Activated naive CD4-positive, alpha-beta T cell treated with anti-CD3 and anti-CD28 coated beads, Interleukin-2, amount 50 U/mL, for 72 hours (primary cell): ENCODE data around the gene PDE4B. TPM values are rescaled to one million over a fixed set of nuclear protein-coding genes. Genes with fewer than 3 reads are reported as not detected.

Source experiments
- ATAC-seq, 2 donors: fragments of 150-1000 bp; cut with Tn5 transposase; 2 replicates each; pipeline ENCODE4 v1.10.0; 2021; ENCODE audit warnings: mild to moderate bottlenecking in 2 of 2, moderate library complexity in 2 of 2
- DNase-seq, 2 donors: peaks; one replicate each; pipeline ENCODE4 v3.0.0; 2021 to 2022; ENCODE audit warnings: low spot score in 2 of 2
- H3K27ac Mint-ChIP-seq, 2 donors: one replicate each; pipeline ENCODE4 v1.8.0; 2022; ENCODE audit warnings: mild to moderate bottlenecking in 2 of 2, mixed read lengths in 2 of 2
- H3K36me3 Mint-ChIP-seq, 2 donors: one replicate each; pipeline ENCODE4 v1.8.0; 2022; ENCODE audit warnings: mixed read lengths in 2 of 2
- H3K9me3 Mint-ChIP-seq, 2 donors: one replicate each; pipeline ENCODE4 v1.8.0; 2022; ENCODE audit warnings: mixed read lengths in 2 of 2
- total RNA-seq, 2 donors: library from RNA; stranded (reverse); gene quantifications; one replicate each; pipeline ENCODE4 v1.2.3, GENCODE V29; 2022

The PDE4B gene
- 10 to 100 TPM; 23.8 to 25.6 TPM for total RNA-seq

DNA sequence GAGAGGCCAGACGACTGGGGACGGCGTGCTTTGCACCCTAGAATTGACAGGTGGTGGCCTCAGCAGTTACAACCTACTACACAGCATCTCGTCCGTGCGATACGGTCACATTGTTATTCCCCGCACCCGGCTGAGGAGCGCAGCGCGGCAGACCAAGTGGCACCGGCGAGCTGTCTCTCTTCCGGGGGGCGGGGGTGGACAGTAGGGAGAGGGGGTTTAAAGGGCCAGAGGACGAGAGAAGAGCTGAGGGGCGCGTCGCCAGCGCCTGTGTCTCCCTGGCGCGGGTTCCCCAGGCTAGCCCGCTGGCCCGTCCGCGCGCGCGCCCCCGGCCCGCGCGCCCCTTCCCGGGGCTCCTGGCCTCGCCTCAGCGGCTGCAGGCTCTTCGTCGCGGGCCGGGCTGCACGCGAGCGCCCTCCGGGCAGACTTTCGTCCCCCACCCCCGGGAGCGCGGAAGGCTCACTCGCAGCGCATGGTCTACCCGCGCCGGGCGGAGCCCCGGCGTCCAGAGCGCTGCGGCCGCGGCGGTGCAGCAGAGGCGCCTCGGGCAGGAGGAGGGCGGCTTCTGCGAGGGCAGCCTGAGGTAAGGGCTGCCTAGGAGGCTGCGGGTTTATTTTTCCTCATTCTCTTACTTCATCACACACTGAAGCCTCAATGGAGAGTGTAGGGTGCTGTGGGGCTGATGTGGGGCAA is at the start of gene PDE4B:
Gene PDE4B (plus strand): TSS at position 227 of the 690 bp plus-strand sequence.
- ATAC-seq (no peak), DNase-seq (no peak)
- peaks cover 6 to 7% of the 10 kb centered on the region in 2 donors for H3K36me3 Mint-ChIP-seq
- H3K9me3 Mint-ChIP-seq = peaks cover 4 to 12% of the 10 kb centered on the region in 2 donors
- no peak within 1 kb of the TSS for H3K27ac Mint-ChIP-seq

DNA sequence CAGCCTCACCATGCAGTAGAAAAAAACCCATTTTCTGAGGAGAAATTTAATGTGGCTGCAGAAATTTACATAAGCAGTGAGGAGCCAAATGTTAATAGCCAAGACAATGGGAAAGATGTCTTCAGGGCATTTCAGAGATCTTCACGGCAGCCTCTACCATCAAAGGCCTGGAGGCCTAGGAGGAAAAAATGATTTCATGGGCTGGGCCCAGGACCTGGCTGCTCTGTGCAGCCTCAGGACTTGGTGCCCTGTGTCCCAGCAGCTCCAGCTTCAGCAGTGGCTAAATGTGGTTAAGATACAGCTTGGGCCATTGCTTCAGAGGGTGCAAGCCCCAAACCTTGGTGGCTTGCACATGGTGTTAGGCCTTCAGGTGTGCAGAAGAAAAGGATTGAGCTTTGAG is 48.0 kb upstream of the PDE4B start:
- DNase-seq (no peak), ATAC-seq (no peak)
- Mint-ChIP-seq H3K27ac (no peak overlapping the region), H3K36me3 (peaks cover 5 to 19% of the 10 kb centered on the region in 2 donors), H3K9me3 (peaks cover 15 to 20% of the 10 kb centered on the region in 2 donors)

DNA sequence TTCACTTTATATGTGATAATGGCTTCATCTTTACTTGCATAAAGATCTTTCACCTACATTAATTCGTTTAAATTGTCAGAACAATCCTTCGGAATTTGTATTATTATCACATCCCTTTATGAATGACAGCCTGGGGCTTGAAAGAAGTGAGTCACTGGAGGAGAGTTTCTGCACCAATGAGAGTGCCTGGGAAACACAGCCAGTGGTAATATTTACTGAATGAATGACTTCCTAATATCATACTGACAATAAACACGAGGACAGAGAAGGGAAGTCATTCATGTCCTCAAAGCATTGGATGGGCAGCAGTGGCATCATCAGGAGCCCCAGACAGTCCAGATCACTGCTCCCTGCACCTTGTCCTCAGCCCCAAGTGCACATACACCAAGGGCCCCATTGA is 40.7 kb upstream of the PDE4B start:
- H3K9me3 Mint-ChIP-seq = no peaks in the 10 kb centered on the region
- H3K27ac Mint-ChIP-seq = no peak overlapping the region
- no peaks in the 10 kb centered on the region for H3K36me3 Mint-ChIP-seq
- DNase-seq (no peak), ATAC-seq (no peak)

DNA sequence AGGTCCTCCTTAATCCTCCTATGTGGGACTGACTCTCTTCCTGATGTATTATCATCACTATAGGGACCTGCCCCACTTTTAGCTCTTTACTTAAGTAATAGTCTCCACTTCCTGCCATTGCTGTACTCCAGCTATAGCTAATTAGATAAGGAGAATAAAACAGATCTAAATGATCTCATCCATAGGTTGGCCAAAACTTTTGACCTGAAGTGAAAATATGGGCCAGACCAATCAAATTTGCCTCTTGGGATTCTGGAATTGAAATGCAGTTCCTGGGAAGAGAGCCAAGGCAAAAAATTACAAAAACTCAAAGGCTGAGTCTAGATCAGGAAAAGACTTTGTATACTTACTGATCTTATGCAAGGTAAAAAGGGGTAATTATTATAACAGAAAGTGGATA is 36.1 kb upstream of the PDE4B start:
- ATAC-seq (no peak), DNase-seq (no peak)
- H3K9me3 Mint-ChIP-seq = no peaks in the 10 kb centered on the region
- no peak overlapping the region for H3K27ac Mint-ChIP-seq
- H3K36me3 Mint-ChIP-seq = no peaks in the 10 kb centered on the region

DNA sequence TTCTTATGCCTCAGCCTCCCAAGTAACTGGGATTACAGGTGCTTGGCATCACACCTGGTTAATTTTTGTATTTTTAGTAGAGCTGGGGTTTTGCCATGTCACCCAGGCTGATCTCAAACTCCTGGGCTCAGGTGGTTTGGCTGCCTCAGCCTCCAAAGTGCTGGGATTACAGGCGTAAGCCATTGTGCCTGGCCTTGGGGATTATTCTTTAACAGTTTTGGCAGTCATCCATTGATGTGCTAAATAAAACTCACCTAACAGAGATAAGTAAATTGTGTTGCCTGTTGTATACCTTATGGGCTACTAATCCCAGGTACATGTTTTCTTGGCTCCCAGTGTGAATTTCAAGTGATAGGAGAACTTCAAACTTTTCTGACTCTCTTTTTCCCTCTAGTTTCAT is 35.2 kb upstream of the PDE4B start:
- DNase-seq (no peak), ATAC-seq (no peak)
- Mint-ChIP-seq H3K9me3 (no peaks in the 10 kb centered on the region), H3K27ac (no peak overlapping the region), H3K36me3 (no peaks in the 10 kb centered on the region)

DNA sequence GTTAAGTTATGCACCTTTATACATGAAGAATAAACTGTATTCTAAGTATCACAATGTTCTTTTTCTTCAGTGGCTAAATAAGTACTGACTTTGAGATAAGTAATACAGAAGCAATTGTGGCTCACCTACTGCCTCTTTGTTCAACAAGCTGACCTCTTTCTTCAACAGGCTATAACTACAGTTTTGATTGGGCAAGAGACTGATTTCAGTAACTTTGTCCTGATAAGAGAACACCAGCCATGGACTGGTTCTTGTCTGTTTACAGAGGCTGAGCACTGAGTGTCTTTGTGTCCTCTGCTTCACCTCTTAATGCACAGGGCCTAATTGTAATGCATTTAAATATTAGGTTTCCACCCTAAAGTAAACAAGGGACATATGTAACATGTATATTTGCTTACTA is 34.6 kb upstream of the PDE4B start:
- Mint-ChIP-seq H3K36me3 (no peaks in the 10 kb centered on the region), H3K9me3 (no peaks in the 10 kb centered on the region), H3K27ac (no peak overlapping the region)
- no peak for DNase-seq
- ATAC-seq = no peak

DNA sequence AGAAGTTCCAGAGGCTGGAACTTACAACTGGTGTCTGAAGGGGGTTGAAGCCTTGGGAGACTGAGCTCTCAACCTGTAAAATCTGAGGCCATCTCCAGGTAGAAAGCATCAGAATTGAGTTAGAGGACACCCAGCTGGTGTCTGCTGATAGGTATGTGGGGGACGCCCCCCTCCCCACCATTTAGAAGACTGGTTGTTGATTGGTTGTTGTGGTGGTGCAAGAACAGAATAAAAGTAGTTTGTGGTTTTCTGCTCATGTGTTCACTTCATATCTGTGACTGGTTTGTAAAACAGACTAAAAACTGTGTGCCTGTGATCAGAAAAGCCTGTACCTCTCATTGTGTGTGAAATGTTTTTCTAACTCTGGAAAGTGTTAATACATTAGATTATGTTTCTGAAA is 33.2 kb upstream of the PDE4B start:
- DNase-seq (no peak), ATAC-seq (no peak)
- Mint-ChIP-seq H3K9me3 (no peaks in the 10 kb centered on the region), H3K27ac (no peak overlapping the region), H3K36me3 (no peaks in the 10 kb centered on the region)

DNA sequence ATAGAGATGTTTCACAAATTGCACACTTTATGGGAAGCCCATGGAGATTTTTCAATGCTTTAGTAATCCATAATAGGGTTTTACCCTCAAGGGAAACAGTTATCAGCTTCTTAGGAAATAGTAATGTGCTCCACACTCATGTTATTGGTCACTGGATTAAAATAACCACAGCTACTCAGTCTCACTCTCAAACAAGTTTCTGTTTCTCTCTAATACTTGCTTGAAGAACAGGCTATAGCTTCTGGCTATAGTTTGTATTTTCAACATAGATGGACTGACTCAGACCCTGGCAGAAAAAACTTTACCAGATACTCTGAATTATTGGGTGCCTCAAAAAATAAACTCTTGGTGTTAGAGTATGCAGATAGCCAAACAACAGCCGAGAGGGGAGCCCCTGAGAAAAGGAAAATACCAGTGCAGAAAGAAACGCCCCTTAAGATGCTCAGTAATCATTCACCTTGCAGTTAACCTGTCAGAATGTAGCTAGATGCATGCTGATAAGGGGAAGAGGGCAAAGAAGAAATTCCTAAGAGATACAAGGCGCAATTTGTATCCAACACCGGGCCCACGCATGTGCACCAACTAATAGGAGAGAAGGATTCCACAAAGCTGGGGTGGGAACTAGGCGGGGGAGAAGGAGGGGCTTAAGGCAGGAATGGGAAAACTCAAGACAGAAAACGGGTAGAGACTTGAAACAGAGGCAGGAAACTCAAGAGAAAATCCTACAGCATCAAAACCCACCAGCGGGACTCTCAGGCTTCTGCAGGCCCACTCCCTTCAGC is 30.4 kb upstream of the PDE4B start:
- DNase-seq = no peak
- no peaks in the 10 kb centered on the region for H3K36me3 Mint-ChIP-seq
- H3K9me3 Mint-ChIP-seq = no peaks in the 10 kb centered on the region
- H3K27ac Mint-ChIP-seq = no peak overlapping the region
- no peak for ATAC-seq

DNA sequence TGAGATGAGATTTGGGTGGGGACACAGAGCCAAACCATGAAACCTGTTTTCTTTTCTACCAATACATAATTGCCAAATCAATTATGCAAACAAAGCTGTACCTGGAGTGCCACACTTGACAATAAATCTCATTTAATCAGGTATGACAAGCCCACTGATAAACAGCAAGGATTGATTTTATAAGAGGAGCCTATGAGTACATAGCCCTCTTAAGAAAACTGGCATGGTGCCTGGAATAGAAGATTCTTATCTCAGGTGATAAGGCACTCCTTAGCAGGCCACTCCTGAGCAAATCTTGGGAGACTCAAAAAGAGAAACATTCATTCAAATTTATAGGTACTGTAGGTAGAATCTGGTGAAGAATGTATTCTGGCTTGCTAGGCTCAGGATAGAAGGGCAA is 28.6 kb upstream of the PDE4B start:
- no peak for ATAC-seq
- H3K36me3 Mint-ChIP-seq = no peaks in the 10 kb centered on the region

DNA sequence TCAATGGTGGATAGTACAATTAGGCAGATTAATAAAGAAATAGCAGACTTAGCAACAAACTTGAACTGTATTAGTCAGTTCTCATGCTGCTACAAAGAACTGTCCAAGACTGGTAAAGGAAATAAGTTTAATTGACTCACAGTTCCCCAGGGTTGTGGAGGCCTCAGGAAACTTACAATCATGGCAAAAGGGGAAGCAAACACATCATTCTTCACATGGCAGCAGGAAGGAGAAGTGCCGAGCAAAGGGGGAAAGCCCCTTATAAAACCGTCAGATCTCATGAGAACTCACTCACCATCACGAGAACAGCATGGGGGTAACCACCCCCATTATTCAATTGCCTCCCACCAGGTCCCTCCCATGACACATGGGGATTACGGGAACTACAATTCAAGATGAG is 27.1 kb upstream of the PDE4B start:
- Mint-ChIP-seq H3K27ac (no peak overlapping the region), H3K9me3 (no peaks in the 10 kb centered on the region), H3K36me3 (no peaks in the 10 kb centered on the region)
- ATAC-seq (no peak), DNase-seq (no peak)

More for the DNA sequence above, 28.6 kb upstream of the PDE4B start:
- no peak for DNase-seq
- H3K27ac Mint-ChIP-seq = no peak overlapping the region
- H3K9me3 Mint-ChIP-seq = no peaks in the 10 kb centered on the region

DNA sequence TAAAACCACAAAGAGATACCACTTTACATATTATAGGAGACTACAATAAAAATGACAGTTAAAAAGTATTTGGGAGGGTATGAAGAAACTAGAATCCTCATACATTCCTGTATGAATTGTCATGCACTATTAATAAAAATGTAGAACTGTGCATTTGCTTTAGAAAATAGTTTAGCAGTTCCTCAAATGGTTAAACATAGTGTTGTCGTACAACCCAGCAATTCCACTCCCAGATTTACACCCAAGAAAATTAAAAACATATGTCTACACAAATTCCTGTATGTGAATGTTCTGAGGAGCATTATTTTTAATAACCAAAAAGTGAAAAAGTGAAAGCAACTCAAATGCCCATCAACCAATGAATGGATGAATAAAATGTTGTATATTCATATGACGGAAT is 23.1 kb upstream of the PDE4B start:
- Mint-ChIP-seq H3K36me3 (no peaks in the 10 kb centered on the region), H3K9me3 (peaks cover 0 to 5% of the 10 kb centered on the region in 2 donors), H3K27ac (no peak overlapping the region)
- DNase-seq = no peak
- no peak for ATAC-seq

DNA sequence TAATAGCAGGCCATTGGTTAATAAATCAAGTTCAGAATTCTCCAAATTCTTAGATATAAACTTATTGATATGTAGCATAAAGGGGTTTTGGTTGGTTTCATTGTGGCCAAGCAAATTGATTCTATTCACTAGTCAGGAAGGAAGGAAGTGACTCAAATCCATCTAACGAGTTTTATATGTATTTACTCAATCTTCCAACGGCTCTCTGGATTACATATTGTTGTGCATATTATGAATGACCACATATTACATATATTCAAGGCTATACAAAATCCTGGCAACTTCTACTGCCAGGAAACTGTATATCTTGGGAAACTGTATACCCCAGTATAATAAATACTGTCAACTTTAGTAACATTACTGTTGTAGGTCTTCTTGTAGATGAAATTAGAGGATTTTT is 20.1 kb upstream of the PDE4B start:
- no peak overlapping the region for H3K27ac Mint-ChIP-seq
- H3K9me3 Mint-ChIP-seq = peaks cover 0 to 5% of the 10 kb centered on the region in 2 donors
- H3K36me3 Mint-ChIP-seq = no peaks in the 10 kb centered on the region
- ATAC-seq (no peak), DNase-seq (no peak)

DNA sequence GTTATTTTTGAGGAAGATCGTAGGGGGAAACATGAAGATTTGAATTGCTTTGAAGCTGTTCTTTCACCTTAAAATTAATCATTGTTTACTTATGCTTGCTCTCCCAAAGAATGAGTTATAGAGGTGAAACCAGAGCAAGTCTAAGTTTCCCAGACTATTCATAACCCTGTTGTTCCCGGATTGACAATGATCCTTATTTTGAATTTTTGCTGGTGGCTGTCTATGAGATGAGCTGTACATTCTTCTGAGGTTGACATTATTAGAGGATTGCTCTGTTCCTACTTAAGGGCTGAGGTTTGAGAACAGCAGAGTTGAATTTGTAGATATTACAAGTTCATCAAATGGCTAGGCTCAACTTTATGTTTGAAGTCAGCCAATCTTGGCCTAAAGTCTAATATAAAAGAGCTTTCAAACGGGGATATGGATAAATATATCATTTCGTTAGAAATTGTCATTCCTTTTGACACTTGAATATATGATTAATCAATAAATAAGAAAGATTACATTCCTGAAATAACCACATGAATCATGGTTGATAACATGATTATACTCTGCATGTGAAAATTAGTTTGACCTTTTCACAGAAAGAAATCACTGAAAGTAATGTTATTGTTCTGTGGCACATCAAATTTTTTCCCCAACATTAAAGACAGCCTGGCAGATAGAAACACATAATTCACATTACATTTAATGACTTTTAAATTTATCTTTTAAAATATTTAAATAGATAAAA is 19.1 kb upstream of the PDE4B start:
- Mint-ChIP-seq H3K9me3 (peaks cover 0 to 5% of the 10 kb centered on the region in 2 donors), H3K36me3 (no peaks in the 10 kb centered on the region), H3K27ac (no peak overlapping the region)
- ATAC-seq (no peak), DNase-seq (no peak)

DNA sequence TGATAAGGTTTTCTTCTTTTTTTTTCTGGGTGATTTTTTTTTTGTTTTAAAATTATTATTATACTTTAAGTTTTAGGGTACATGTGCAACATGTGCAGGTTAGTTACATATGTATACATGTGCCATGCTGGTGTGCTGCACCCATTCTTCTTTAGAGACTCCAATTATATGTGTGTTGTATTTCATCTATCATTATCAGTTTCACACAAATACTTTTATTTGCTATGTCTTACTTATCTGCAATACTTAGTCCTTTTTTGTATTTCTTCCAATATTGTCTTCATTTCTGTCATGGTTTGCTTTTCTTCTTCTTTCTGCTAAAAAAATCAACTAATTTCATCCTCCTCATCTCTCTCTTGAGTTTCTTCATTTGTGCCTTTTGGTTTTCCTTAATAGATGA is 3.9 kb upstream of the PDE4B start:
- no peak for ATAC-seq
- Mint-ChIP-seq H3K36me3 (peaks cover 3 to 7% of the 10 kb centered on the region in 2 donors), H3K27ac (no peak overlapping the region), H3K9me3 (peaks cover 9 to 12% of the 10 kb centered on the region in 2 donors)
- DNase-seq = no peak

DNA sequence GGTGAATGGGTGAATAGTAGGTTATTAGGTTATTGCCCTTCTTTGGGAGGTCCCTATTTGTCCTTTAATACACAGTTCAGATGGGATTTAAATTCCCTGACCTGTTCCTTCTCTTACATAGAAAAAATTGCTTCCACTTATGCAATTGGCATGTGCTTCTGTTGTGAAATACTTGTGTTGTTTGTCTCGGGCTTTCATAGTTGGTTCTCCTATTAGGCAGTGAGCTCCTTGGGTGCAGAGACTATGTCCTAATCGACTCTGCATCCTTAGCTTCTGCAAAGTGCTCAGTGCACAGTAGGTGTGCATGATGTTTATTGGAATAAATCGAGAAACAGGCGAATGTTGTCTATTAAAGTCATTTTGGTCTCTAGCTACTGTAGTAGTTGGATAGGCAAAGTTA is 1.3 kb upstream of the PDE4B start:
- Mint-ChIP-seq H3K27ac (no peak overlapping the region), H3K36me3 (peaks cover 6 to 7% of the 10 kb centered on the region in 2 donors), H3K9me3 (peaks cover 4 to 12% of the 10 kb centered on the region in 2 donors)
- DNase-seq (no peak), ATAC-seq (no peak)

DNA sequence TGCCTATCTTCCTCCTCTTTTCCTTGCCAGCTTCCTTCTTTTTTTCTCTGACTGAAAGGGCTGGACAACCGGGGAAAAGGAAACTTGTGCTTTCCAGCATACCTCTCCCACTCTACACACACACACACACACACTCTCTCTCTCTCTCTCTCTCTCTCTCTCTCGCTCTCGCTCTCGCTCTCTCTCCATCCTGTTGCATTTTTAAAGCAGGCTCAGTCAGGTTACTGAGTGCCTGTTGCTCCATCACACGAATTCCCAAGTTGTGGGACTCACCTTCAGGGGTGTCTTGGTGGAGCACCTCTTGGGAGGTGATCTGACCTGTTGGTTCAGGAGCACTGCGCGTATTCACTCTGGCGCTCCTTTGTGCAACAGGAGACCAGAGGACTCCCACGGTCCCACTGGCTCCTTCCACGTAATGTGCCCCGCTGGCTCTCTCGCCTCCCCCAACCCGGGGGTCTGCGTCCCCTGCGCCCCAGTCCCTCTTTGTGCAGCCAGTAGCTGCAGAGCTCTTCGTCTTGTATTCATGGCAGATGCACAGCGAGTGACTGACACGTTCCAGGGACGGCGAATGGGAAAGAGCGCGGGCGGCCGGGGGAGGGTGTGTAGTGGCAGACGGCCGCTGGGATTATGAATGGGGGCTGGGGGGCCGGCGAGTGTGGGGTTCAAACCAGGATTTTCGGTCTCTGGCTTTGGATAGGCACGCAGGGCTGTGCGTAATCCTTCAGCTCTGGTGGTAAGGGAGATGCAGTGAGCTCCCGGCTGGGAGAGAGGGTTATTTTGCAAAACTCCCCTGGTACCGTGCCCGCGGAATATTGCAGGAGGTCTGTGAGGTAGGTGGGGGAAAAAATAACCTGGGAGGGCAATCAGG is 660 bp upstream of the PDE4B start:
- H3K9me3 Mint-ChIP-seq = peaks cover 4 to 12% of the 10 kb centered on the region in 2 donors
- ATAC-seq = no peak

More for the DNA sequence above, 660 bp upstream of the PDE4B start:
- no peak for DNase-seq
- Mint-ChIP-seq H3K27ac (no peak overlapping the region), H3K36me3 (peaks cover 6 to 7% of the 10 kb centered on the region in 2 donors)
